Measurements from ENCODE around the gene CCDC61. TPM values are rescaled to one million over a fixed set of nuclear protein-coding genes. Genes with fewer than 3 reads are reported as not detected.
A peak's percentile ranks its signal among the peaks of the same experiment; 100 is the strongest.

Gene CCDC61
- total RNA-seq (10 to 100 TPM; 25.6 to 31.2 TPM), polyA plus RNA-seq (ENCODE audit: insufficient read depth, low read depth, low replicate concordance) (32.5 TPM)
- long read RNA-seq, donor 1, partial matches to known transcripts, result 0 of 1 reads
- long read RNA-seq, donor 1, other reads (novel, unspliced or antisense), result 0 of 1 reads
- long read RNA-seq, donor 2, result 0 reads

GRCh38 chr19:45994998-45995714 is at the start of gene CCDC61:
Gene CCDC61, plus strand, starts transcription at chr19:45995467. Its CDS starts 7,552 bp downstream, at chr19:46003019.
- Histone ChIP-seq H3K27ac (peak within 1 kb of the TSS in 1 of 2 donors; percentile 27), H3K36me3 (ENCODE audit: low read depth, missing control alignments) (no peaks in the 10 kb centered on the region), H3K4me1 (peaks cover 7% of the 10 kb centered on the region), H3K9me3 (no peaks in the 10 kb centered on the region), H3K4me3 (peak within 1 kb of the TSS; percentile 58 to 75), H3K27me3 (no peaks in the 10 kb centered on the region)
- WGBS, 2 donors, result 0 to 1% methylated on average over 34 of the region's 34 CpGs
- intact Hi-C loops (cut with DNase I; ENCODE audit: low total_unique reads), result no loop called here
- TF ChIP-seq CTCF (IDR thresholded peaks at IDR 0.05) (peak in 1 of 3 experiments; percentile 5), POLR2A (IDR thresholded peaks at IDR 0.05) (no peak)
- DNase-seq, result peak; percentile 98

- Histone ChIP-seq H3K27me3 (no peaks in the 10 kb centered on the region), H3K4me3 (no peak overlapping the region), H3K4me1 (peaks cover 3% of the 10 kb centered on the region), H3K9me3 (no peaks in the 10 kb centered on the region), H3K36me3 (ENCODE audit: low read depth, missing control alignments) (no peaks in the 10 kb centered on the region), H3K27ac (no peak overlapping the region)
- 92 to 95% methylated on average over 1 of the region's 1 CpG for WGBS, 2 donors
- intact Hi-C loops (cut with DNase I; ENCODE audit: low total_unique reads), result no loop called here
- DNase-seq, result no peak
- TF ChIP-seq CTCF (IDR thresholded peaks at IDR 0.05) (no peak), POLR2A (IDR thresholded peaks at IDR 0.05) (no peak)
These were observed 47.3 kb upstream of the CCDC61 start for GRCh38 chr19:45947926-45948325.

GRCh38 chr19:45952341-45952685 is 43.0 kb upstream of the CCDC61 start:
- no peaks in the 10 kb centered on the region for H3K27me3 ChIP-seq
- TF ChIP-seq CTCF (IDR thresholded peaks at IDR 0.05) (no peak), POLR2A (IDR thresholded peaks at IDR 0.05) (no peak)
- peaks cover 3% of the 10 kb centered on the region for H3K4me1 ChIP-seq
- no peaks in the 10 kb centered on the region for H3K36me3 ChIP-seq (ENCODE audit: low read depth, missing control alignments)
- intact Hi-C loops (cut with DNase I; ENCODE audit: low total_unique reads), result no loop called here
- 31 to 41% methylated on average over 7 to 8 of the region's 8 CpGs for WGBS, 2 donors
- peak overlapping the region; percentile 10 to 60 for H3K4me3 ChIP-seq
- H3K9me3 ChIP-seq, result no peaks in the 10 kb centered on the region
- DNase-seq, result no peak
- no peak overlapping the region for H3K27ac ChIP-seq

- peaks cover 3% of the 10 kb centered on the region for H3K4me1 ChIP-seq
- no peak overlapping the region for H3K27ac ChIP-seq
- DNase-seq, result peak; percentile 86
- 1 to 8% methylated on average over 20 to 41 of the region's 43 CpGs for WGBS, 2 donors
- intact Hi-C loops (cut with DNase I; ENCODE audit: low total_unique reads), result no loop called here
- no peaks in the 10 kb centered on the region for H3K27me3 ChIP-seq
- TF ChIP-seq POLR2A (IDR thresholded peaks at IDR 0.05) (no peak), CTCF (IDR thresholded peaks at IDR 0.05) (no peak)
- H3K36me3 ChIP-seq (ENCODE audit: low read depth, missing control alignments), result no peaks in the 10 kb centered on the region
- H3K9me3 ChIP-seq, result no peaks in the 10 kb centered on the region
- H3K4me3 ChIP-seq, result peak overlapping the region; percentile 10 to 60
These were observed 42.4 kb upstream of the CCDC61 start for GRCh38 chr19:45952686-45953505.
